OCI-LY3 (cell line): Measurements from ENCODE around the gene PREX1.

Experiments
- H2AFZ ChIP-seq: fragments of 200-600, 300-600 bp; shearing (Covaris generic); 2 replicates; pipeline ENCODE4 v1.6.0; 2014; ENCODE audit warnings: antibody characterized with exemption, low read depth, low read length
- H3K27ac ChIP-seq: fragments of 200-600, 300-600 bp; sonication (generic); 2 replicates; pipeline ENCODE4 v1.5.1; 2014; ENCODE audit warnings: mild to moderate bottlenecking, low read length, moderate library complexity, mixed read lengths
- H3K27me3 ChIP-seq: fragments of 200-600, 300-600 bp; sonication (generic); 2 replicates; pipeline ENCODE4 v1.6.1; 2014; ENCODE audit warnings: low read depth, low read length, mixed read lengths
- H3K36me3 ChIP-seq: fragments of 200-600, 300-600 bp; sonication (generic); replicated peaks from 2 replicates; pipeline ENCODE3; 2014; ENCODE audit warnings: low read depth, low read length, mixed read lengths
- H3K4me1 ChIP-seq: fragments of 300-600, 200-600 bp; sonication (generic); 2 replicates; pipeline ENCODE4 v1.6.1; 2014; ENCODE audit warnings: low read length, mixed read lengths
- H3K4me2 ChIP-seq: fragments of 200-600, 300-600 bp; sonication (generic); 2 replicates; pipeline ENCODE4 v1.6.1; 2014; ENCODE audit warnings: low read length, mixed read lengths
- H3K4me3 ChIP-seq: fragments of 300-600, 200-600 bp; sonication (generic); 2 replicates; pipeline ENCODE4 v1.5.1; 2014; ENCODE audit warnings: antibody characterized with exemption, mild to moderate bottlenecking, low read length, moderate library complexity
- H3K79me2 ChIP-seq: fragments of 300-600, 200-600 bp; shearing (Covaris generic); 2 replicates; pipeline ENCODE4 v1.6.1; 2014; ENCODE audit warnings: mild to moderate bottlenecking, low read length, mixed read lengths
- H3K9ac ChIP-seq: fragments of 300-600, 200-600 bp; shearing (Covaris generic); 2 replicates; pipeline ENCODE4 v1.6.0; 2014; ENCODE audit warnings: mild to moderate bottlenecking, low read length, moderate library complexity
- H3K9me3 ChIP-seq: fragments of 200-600, 300-600 bp; shearing (Covaris generic); 2 replicates; pipeline ENCODE4 v1.6.1; 2014; ENCODE audit warnings: low read length, mixed read lengths; ENCODE audit not compliant: insufficient read depth
- H4K20me1 ChIP-seq: fragments of 200-600, 300-600 bp; sonication (generic); 2 replicates; pipeline ENCODE4 v1.6.1; 2016; ENCODE audit warnings: low read length, mixed read lengths; ENCODE audit not compliant: insufficient read depth
- CTCF ChIP-seq: fragments of 200-600, 300-600 bp; sonication (generic); IDR thresholded peaks from 2 replicates; pipeline ENCODE4 v1.5.1; 2014; ENCODE audit warnings: antibody characterized with exemption, low read length, low read depth
- EZH2phosphoT487 ChIP-seq: fragments of 200-600 bp; shearing (Covaris generic); IDR thresholded peaks from 2 replicates; pipeline ENCODE4 v1.6.1; 2018; ENCODE audit warnings: antibody characterized with exemption, mixed run types, low read depth

PREX1 gene

GRCh38 chr20:48606172-48606840 is 221.5 kb downstream of the PREX1 start:
- no peaks in the 10 kb centered on the region for H4K20me1 ChIP-seq
- H3K9ac ChIP-seq: no peak overlapping the region
- no peak overlapping the region for H2AFZ ChIP-seq
- H3K79me2 ChIP-seq: no peaks in the 10 kb centered on the region
- H3K4me3 ChIP-seq: no peak overlapping the region
- peaks cover 17% of the 10 kb centered on the region for H3K4me1 ChIP-seq
- H3K27me3 ChIP-seq: 0 out of 2 replicates have a peak, but pooled peaks cover 8% of the 10 kb centered on the region
- no peak overlapping the region for H3K27ac ChIP-seq
- H3K9me3 ChIP-seq: no peaks in the 10 kb centered on the region
- no peak for TF ChIP-seq EZH2phosphoT487
- TF ChIP-seq CTCF: no peak
- H3K36me3 ChIP-seq: no peaks in the 10 kb centered on the region
- no peak overlapping the region for H3K4me2 ChIP-seq

- Histone ChIP-seq H3K27ac (no peak overlapping the region), H3K4me3 (no peak overlapping the region), H3K4me1 (peaks cover 16% of the 10 kb centered on the region), H3K79me2 (no peaks in the 10 kb centered on the region), H3K9me3 (no peaks in the 10 kb centered on the region), H3K27me3 (0 out of 2 replicates have a peak, but pooled peaks cover 8% of the 10 kb centered on the region), H3K4me2 (no peak overlapping the region), H3K36me3 (no peaks in the 10 kb centered on the region), H3K9ac (no peak overlapping the region), H4K20me1 (no peaks in the 10 kb centered on the region), H2AFZ (no peak overlapping the region)
- TF ChIP-seq CTCF (no peak), EZH2phosphoT487 (no peak)
Measured at GRCh38 chr20:48605364-48606171, 222.2 kb downstream of the PREX1 start.

- H3K27me3 ChIP-seq: 0 out of 2 replicates have a peak, but pooled peaks cover 8% of the 10 kb centered on the region
- TF ChIP-seq CTCF: no peak
- no peak for TF ChIP-seq EZH2phosphoT487
- no peaks in the 10 kb centered on the region for H3K79me2 ChIP-seq
- H3K9ac ChIP-seq: no peak overlapping the region
- H3K4me1 ChIP-seq: peaks cover 9% of the 10 kb centered on the region
- H3K36me3 ChIP-seq: no peaks in the 10 kb centered on the region
- no peaks in the 10 kb centered on the region for H3K9me3 ChIP-seq
- no peak overlapping the region for H3K4me3 ChIP-seq
- no peak overlapping the region for H3K4me2 ChIP-seq
- H2AFZ ChIP-seq: no peak overlapping the region
- H3K27ac ChIP-seq: no peak overlapping the region
- no peaks in the 10 kb centered on the region for H4K20me1 ChIP-seq
Measured at GRCh38 chr20:48604936-48605335, 222.9 kb downstream of the PREX1 start.

- 0 out of 2 replicates have a peak, but pooled peaks cover 8% of the 10 kb centered on the region for H3K27me3 ChIP-seq
- no peak overlapping the region for H3K4me2 ChIP-seq
- H3K4me3 ChIP-seq: no peak overlapping the region
- H3K27ac ChIP-seq: no peak overlapping the region
- no peaks in the 10 kb centered on the region for H3K79me2 ChIP-seq
- TF ChIP-seq CTCF: no peak
- no peak for TF ChIP-seq EZH2phosphoT487
- no peaks in the 10 kb centered on the region for H3K36me3 ChIP-seq
- H3K9ac ChIP-seq: no peak overlapping the region
- no peaks in the 10 kb centered on the region for H3K9me3 ChIP-seq
- H4K20me1 ChIP-seq: no peaks in the 10 kb centered on the region
- peaks cover 4% of the 10 kb centered on the region for H3K4me1 ChIP-seq
- H2AFZ ChIP-seq: no peak overlapping the region
Measured at GRCh38 chr20:48604426-48604825, 223.4 kb downstream of the PREX1 start.
